OCI-LY1 (cell line): ENCODE results near the gene NPTX1.

Experiments used
- H2AFZ ChIP-seq: fragments of 200-600 bp; sonication (generic), shearing (Covaris generic); 2 replicates; pipeline ENCODE4 v1.6.0; 2014; ENCODE audit warnings: antibody characterized with exemption, mild to moderate bottlenecking, low read length
- H3F3A ChIP-seq: fragments of 200-600 bp; sonication (generic), shearing (Covaris generic); 2 replicates; pipeline ENCODE4 v1.6.0; 2014; ENCODE audit warnings: mild to moderate bottlenecking, antibody characterized with exemption, low read length, moderate library complexity; ENCODE audit not compliant: insufficient read depth
- H3K27ac ChIP-seq: fragments of 200-600 bp; sonication (generic); 2 replicates; pipeline ENCODE4 v1.5.1; 2014; ENCODE audit warnings: low read length, mixed run types, mild to moderate bottlenecking, low read depth; ENCODE audit not compliant: poor library complexity, severe bottlenecking
- H3K27me3 ChIP-seq: fragments of 200-600 bp; sonication (generic); 2 replicates; pipeline ENCODE4 v1.6.0; 2014; ENCODE audit warnings: antibody characterized with exemption, mild to moderate bottlenecking, low read length, moderate library complexity; ENCODE audit not compliant: insufficient read depth
- H3K36me3 ChIP-seq: fragments of 200-600 bp; sonication (generic); 2 replicates; pipeline ENCODE4 v1.6.1; 2014; ENCODE audit warnings: mild to moderate bottlenecking, antibody characterized with exemption, low read length, moderate library complexity, mixed read lengths; ENCODE audit not compliant: insufficient read depth
- H3K4me1 ChIP-seq: fragments of 200-600 bp; sonication (generic); 2 replicates; pipeline ENCODE4 v1.5.1; 2014; ENCODE audit warnings: mild to moderate bottlenecking, low read length, moderate library complexity; ENCODE audit not compliant: insufficient read depth, severe bottlenecking
- H3K4me2 ChIP-seq: fragments of 200-600 bp; sonication (generic), shearing (Covaris generic); 2 replicates; pipeline ENCODE4 v1.6.1; 2014; ENCODE audit warnings: low read length
- H3K4me3 ChIP-seq: fragments of 200-600 bp; sonication (generic); 2 replicates; pipeline ENCODE4 v1.5.1; 2014; ENCODE audit warnings: low read length, low read depth, mild to moderate bottlenecking, mixed read lengths; ENCODE audit not compliant: poor library complexity, severe bottlenecking
- H3K79me2 ChIP-seq: fragments of 200-600 bp; shearing (Covaris generic); 2 replicates; pipeline ENCODE4 v1.6.1; 2016; ENCODE audit warnings: mixed run types, low read length, mixed read lengths; ENCODE audit not compliant: insufficient read depth
- H3K9ac ChIP-seq: fragments of 200-600 bp; sonication (generic), shearing (Covaris generic); 2 replicates; pipeline ENCODE4 v1.6.1; 2014; ENCODE audit warnings: mild to moderate bottlenecking, low read length, mixed read lengths
- H3K9me2 ChIP-seq: fragments of 200-600 bp; sonication (generic), shearing (Covaris generic); 2 replicates; pipeline ENCODE4 v1.6.1; 2014; ENCODE audit warnings: low read depth, mild to moderate bottlenecking, low read length, mixed read lengths
- H3K9me3 ChIP-seq: fragments of 200-600 bp; shearing (Covaris generic); 2 replicates; pipeline ENCODE4 v1.6.1; 2014; ENCODE audit warnings: low read length, mixed read lengths
- H4K20me1 ChIP-seq: fragments of 200-600 bp; sonication (generic), shearing (Covaris generic); 2 replicates; pipeline ENCODE4 v1.6.0; 2016; ENCODE audit warnings: mild to moderate bottlenecking, low read length; ENCODE audit not compliant: insufficient read depth
- EZH2 ChIP-seq: fragments of 200-600 bp; sonication (generic), shearing (Covaris generic); IDR thresholded peaks from 2 replicates; pipeline ENCODE4 v1.8.0; 2017; ENCODE audit warnings: borderline replicate concordance, mixed run types, mild to moderate bottlenecking, antibody characterized with exemption, low read length, moderate library complexity, mixed read lengths
- TF ChIP-seq, protein P1 (sequence below): fragments of 200-600 bp; sonication (generic), shearing (Covaris generic); IDR thresholded peaks from 2 replicates; pipeline ENCODE4 v1.5.1; 2017; ENCODE audit warnings: mild to moderate bottlenecking, antibody characterized with exemption, low read length, moderate library complexity, mixed read lengths

Gene NPTX1

DNA sequence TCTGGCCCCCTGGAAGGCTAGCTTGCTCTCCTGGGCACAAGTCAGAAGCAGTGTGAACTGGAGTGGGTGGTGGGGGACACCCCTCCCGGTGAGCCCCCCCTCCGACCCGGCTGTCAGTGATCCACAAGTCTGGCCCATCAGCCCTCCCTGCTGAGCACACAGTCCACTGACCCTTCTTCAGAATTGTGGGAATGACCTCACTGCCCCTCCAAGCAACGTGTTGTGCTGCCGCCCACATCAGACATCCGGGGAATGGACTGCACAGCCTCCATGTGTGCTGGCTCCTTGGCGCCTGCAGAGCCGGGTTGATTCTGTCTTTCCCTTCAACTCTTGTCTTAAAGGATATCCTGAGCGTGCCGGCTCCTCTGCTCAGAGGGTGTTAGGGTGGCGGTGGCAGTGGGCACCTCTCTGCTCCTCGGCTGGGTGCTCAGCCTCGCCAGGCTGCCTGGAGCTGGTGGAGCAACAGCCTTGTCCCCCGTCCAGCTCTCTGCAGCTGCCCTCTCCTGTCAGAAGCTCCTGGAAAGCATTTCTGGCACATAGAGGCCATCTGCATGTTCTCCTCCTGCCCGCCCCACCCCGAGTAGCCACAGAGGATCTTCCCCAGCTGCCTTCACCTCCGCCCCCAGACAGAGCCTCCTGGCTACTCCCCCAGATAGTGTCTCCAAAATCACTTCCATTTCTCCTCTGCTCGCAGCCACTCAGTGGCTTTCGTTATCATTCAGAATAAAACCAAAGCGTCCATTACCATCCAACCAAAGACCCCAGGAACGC lies 19.8 kb downstream of the NPTX1 start:
- Histone ChIP-seq H3K27me3 (no peaks in the 10 kb centered on the region; the same call in 1 of the 2 replicates), H3K4me3 (no peak overlapping the region), H2AFZ (no peak overlapping the region), H3K27ac (no peak overlapping the region), H3F3A (no peaks in the 10 kb centered on the region), H3K36me3 (no peaks in the 10 kb centered on the region), H3K9ac (no peak overlapping the region), H3K79me2 (no peaks in the 10 kb centered on the region), H3K4me2 (no peak overlapping the region), H3K9me3 (no peaks in the 10 kb centered on the region), H4K20me1 (no peaks in the 10 kb centered on the region), H3K4me1 (peaks cover 22% of the 10 kb centered on the region), H3K9me2 (no peaks in the 10 kb centered on the region)
- no peak for TF ChIP-seq EZH2
- TF ChIP-seq, protein P1, sequence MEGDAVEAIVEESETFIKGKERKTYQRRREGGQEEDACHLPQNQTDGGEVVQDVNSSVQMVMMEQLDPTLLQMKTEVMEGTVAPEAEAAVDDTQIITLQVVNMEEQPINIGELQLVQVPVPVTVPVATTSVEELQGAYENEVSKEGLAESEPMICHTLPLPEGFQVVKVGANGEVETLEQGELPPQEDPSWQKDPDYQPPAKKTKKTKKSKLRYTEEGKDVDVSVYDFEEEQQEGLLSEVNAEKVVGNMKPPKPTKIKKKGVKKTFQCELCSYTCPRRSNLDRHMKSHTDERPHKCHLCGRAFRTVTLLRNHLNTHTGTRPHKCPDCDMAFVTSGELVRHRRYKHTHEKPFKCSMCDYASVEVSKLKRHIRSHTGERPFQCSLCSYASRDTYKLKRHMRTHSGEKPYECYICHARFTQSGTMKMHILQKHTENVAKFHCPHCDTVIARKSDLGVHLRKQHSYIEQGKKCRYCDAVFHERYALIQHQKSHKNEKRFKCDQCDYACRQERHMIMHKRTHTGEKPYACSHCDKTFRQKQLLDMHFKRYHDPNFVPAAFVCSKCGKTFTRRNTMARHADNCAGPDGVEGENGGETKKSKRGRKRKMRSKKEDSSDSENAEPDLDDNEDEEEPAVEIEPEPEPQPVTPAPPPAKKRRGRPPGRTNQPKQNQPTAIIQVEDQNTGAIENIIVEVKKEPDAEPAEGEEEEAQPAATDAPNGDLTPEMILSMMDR: no peak

DNA sequence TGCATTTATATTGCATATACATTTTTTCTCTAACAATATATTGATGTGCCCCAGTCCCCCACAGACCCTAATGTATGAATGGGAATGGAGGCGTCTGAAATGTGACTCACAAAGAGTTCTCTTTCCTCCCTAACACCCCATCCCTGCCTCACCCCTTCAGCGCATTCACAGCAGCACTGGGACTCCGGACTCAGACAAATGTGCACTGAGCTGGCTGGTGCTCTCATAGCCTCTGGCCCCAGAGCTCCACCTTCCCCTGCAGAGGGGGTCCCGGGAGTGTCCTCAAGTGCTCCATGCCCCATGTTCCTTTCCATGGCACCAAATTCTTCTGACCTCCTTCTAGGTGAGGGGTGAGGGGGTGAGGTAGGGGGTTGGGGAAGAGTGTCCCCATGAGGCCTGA lies 20.6 kb downstream of the NPTX1 start:
- H3K36me3 ChIP-seq: no peaks in the 10 kb centered on the region
- TF ChIP-seq EZH2: no peak
- TF ChIP-seq, protein P1: no peak
- peaks cover 22% of the 10 kb centered on the region for H3K4me1 ChIP-seq
- peak overlapping the region; percentile 90 for H3K9ac ChIP-seq
- H3K79me2 ChIP-seq: no peaks in the 10 kb centered on the region
- H3K27me3 ChIP-seq: peaks cover 7% of the 10 kb centered on the region; the same call in 1 of the 2 replicates
- no peaks in the 10 kb centered on the region for H3F3A ChIP-seq
- H3K27ac ChIP-seq: no peak overlapping the region
- H2AFZ ChIP-seq: no peak overlapping the region
- H3K9me2 ChIP-seq: no peaks in the 10 kb centered on the region
- no peaks in the 10 kb centered on the region for H4K20me1 ChIP-seq
- no peaks in the 10 kb centered on the region for H3K9me3 ChIP-seq
- peak overlapping the region; percentile 91 for H3K4me2 ChIP-seq
- H3K4me3 ChIP-seq: peak overlapping the region; percentile 78

DNA sequence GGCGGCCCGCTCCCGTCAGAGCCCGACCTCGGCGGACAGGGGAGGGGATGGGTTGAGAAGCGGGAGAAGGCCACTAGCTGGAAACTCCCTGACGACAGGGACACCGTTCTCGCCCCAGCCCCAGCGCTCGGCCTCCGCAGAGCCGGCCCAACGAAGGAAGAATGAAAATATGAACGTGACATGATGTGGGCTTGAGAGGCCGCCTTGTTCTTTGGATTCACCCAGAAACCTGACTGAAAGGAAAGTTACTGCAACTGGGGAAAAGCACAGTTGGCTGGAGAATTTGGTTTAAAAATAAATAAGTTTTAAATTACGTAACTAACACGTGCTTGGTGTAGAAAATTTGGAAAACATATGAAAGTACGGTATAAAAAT lies 21.1 kb downstream of the NPTX1 start:
- H4K20me1 ChIP-seq: no peaks in the 10 kb centered on the region
- TF ChIP-seq, protein P1: no peak
- no peak for TF ChIP-seq EZH2
- H3K9ac ChIP-seq: peak overlapping the region; percentile 90
- H3K9me3 ChIP-seq: no peaks in the 10 kb centered on the region
- H3K36me3 ChIP-seq: no peaks in the 10 kb centered on the region
- H2AFZ ChIP-seq: no peak overlapping the region
- no peaks in the 10 kb centered on the region for H3F3A ChIP-seq
- H3K4me1 ChIP-seq: peaks cover 22% of the 10 kb centered on the region
- H3K27ac ChIP-seq: no peak overlapping the region
- H3K79me2 ChIP-seq: no peaks in the 10 kb centered on the region
- H3K4me2 ChIP-seq: peak overlapping the region; percentile 91
- peaks cover 7% of the 10 kb centered on the region; the same call in 1 of the 2 replicates for H3K27me3 ChIP-seq
- no peaks in the 10 kb centered on the region for H3K9me2 ChIP-seq
- peak overlapping the region; percentile 78 for H3K4me3 ChIP-seq
